SK-N-MC (cell line): ENCODE data around the gene CALR.

Experiments
- EZH2 ChIP-seq: fragments of 200-600 bp; sonication (generic); IDR thresholded peaks from one replicate; pipeline ENCODE4 v1.6.1; 2017; ENCODE audit warnings: antibody characterized with exemption
- FOXP2 ChIP-seq: optimal IDR thresholded peaks from 2 replicates; pipeline ENCODE3; 2011; ENCODE audit warnings: mild to moderate bottlenecking, moderate library complexity; ENCODE audit not compliant: insufficient read depth; ENCODE audit errors: extremely low read length, control extremely low read depth
- POLR2AphosphoS5 ChIP-seq: IDR thresholded peaks from 2 replicates; pipeline ENCODE4 v1.6.1; 2012; ENCODE audit warnings: mild to moderate bottlenecking, low read depth, low read length, borderline replicate concordance

GRCh38 chr19:12955996-12956395, 17.6 kb downstream of the CALR start:
- no peak for TF ChIP-seq EZH2
- no peak for TF ChIP-seq POLR2AphosphoS5
- no peak for TF ChIP-seq FOXP2
